WTC11 (cell line): ENCODE measurements around the gene THOP1. TPM values are rescaled to one million over a fixed set of nuclear protein-coding genes. Genes with fewer than 3 reads are reported as not detected.

Experiments
- AFF4 ChIP-seq: sonication (generic); formaldehyde crosslinking; IDR thresholded peaks from 2 replicates; pipeline ENCODE4 v1.8.1; 2023; ENCODE audit warnings: mild to moderate bottlenecking, missing genetic modification reagents, borderline replicate concordance
- AR ChIP-seq: fragments of 250-450 bp; sonication (Bioruptor Pico); IDR thresholded peaks from 2 replicates; pipeline ENCODE4 v1.9.0; 2021; ENCODE audit warnings: mild to moderate bottlenecking
- CBFB ChIP-seq: sonication (generic); formaldehyde crosslinking; IDR thresholded peaks from 2 replicates; pipeline ENCODE4 v1.8.1; 2022; ENCODE audit warnings: mild to moderate bottlenecking, low read depth, missing genetic modification reagents
- E2F1 ChIP-seq: sonication (generic); formaldehyde crosslinking; IDR thresholded peaks from 2 replicates; pipeline ENCODE4 v1.8.0; 2022; ENCODE audit warnings: mild to moderate bottlenecking, missing genetic modification reagents
- EMX1 ChIP-seq: fragments of 250-450 bp; sonication (Bioruptor Pico); IDR thresholded peaks from 2 replicates; pipeline ENCODE4 v1.8.0; 2021; ENCODE audit warnings: mild to moderate bottlenecking
- ESRRA ChIP-seq: sonication (generic); formaldehyde crosslinking; IDR thresholded peaks from 2 replicates; pipeline ENCODE4 v1.8.1; 2022; ENCODE audit warnings: mild to moderate bottlenecking, missing genetic modification reagents, borderline replicate concordance
- FOXJ3 ChIP-seq: sonication (generic); formaldehyde crosslinking; IDR thresholded peaks from 2 replicates; pipeline ENCODE4 v1.9.0; 2021; ENCODE audit warnings: missing genetic modification reagents, mild to moderate bottlenecking, borderline replicate concordance
- FOXK1 ChIP-seq: sonication (generic); formaldehyde crosslinking; IDR thresholded peaks from 2 replicates; pipeline ENCODE4 v1.8.0; 2022; ENCODE audit warnings: mild to moderate bottlenecking, moderate library complexity, missing genetic modification reagents
- HMGA2 ChIP-seq: fragments of 250-450 bp; sonication (Bioruptor Pico); IDR thresholded peaks from 2 replicates; pipeline ENCODE4 v1.4.0; 2021; ENCODE audit warnings: mild to moderate bottlenecking, moderate library complexity
- JAZF1 ChIP-seq: fragments of 250-450 bp; sonication (Bioruptor Pico); IDR thresholded peaks from 2 replicates; pipeline ENCODE4 v1.9.0; 2021; ENCODE audit warnings: moderate library complexity, mild to moderate bottlenecking, inconsistent platforms
- KAT7 ChIP-seq: sonication (generic); formaldehyde crosslinking; IDR thresholded peaks from 2 replicates; pipeline ENCODE4 v1.8.1; 2023; ENCODE audit warnings: missing genetic modification reagents, mild to moderate bottlenecking, borderline replicate concordance
- MYBL2 ChIP-seq: sonication (generic); formaldehyde crosslinking; IDR thresholded peaks from 2 replicates; pipeline ENCODE4 v1.8.1; 2023; ENCODE audit warnings: mild to moderate bottlenecking, moderate library complexity, missing genetic modification reagents
- NFE2L1 ChIP-seq: sonication (generic); formaldehyde crosslinking; IDR thresholded peaks from 2 replicates; pipeline ENCODE4 v1.8.1; 2023; ENCODE audit warnings: missing genetic modification reagents
- NR1H2 ChIP-seq: sonication (generic); formaldehyde crosslinking; IDR thresholded peaks from 2 replicates; pipeline ENCODE4 v1.9.0; 2021; ENCODE audit warnings: mild to moderate bottlenecking, moderate library complexity, missing genetic modification reagents
- NR2C2 ChIP-seq: sonication (generic); formaldehyde crosslinking; IDR thresholded peaks from 2 replicates; pipeline ENCODE4 v1.8.0; 2022; ENCODE audit warnings: mild to moderate bottlenecking, missing genetic modification reagents
- NR3C1 ChIP-seq: sonication (generic); formaldehyde crosslinking; conservative IDR thresholded peaks from 2 replicates; pipeline ENCODE4 v1.8.1; 2023; ENCODE audit warnings: low read depth, mild to moderate bottlenecking, missing genetic modification reagents
- OVOL2 ChIP-seq: fragments of 250-450 bp; sonication (Bioruptor Pico); IDR thresholded peaks from 2 replicates; pipeline ENCODE4 v1.9.0; 2021; ENCODE audit warnings: mild to moderate bottlenecking, borderline replicate concordance
- RELA ChIP-seq: sonication (generic); formaldehyde crosslinking; IDR thresholded peaks from 2 replicates; pipeline ENCODE4 v1.8.1; 2022; ENCODE audit warnings: missing genetic modification reagents, mild to moderate bottlenecking, borderline replicate concordance
- SMAD4 ChIP-seq: sonication (generic); formaldehyde crosslinking; IDR thresholded peaks from 2 replicates; pipeline ENCODE4 v1.8.0; 2022; ENCODE audit warnings: mild to moderate bottlenecking, missing genetic modification reagents
- ZBTB43 ChIP-seq: sonication (generic); formaldehyde crosslinking; IDR thresholded peaks from 2 replicates; pipeline ENCODE4 v1.8.1; 2023; ENCODE audit warnings: mild to moderate bottlenecking, missing genetic modification reagents
- ZNF121 ChIP-seq: sonication (generic); formaldehyde crosslinking; IDR thresholded peaks from 2 replicates; pipeline ENCODE4 v1.8.0; 2023; ENCODE audit warnings: missing genetic modification reagents
- ZNF232 ChIP-seq: sonication (generic); formaldehyde crosslinking; IDR thresholded peaks from 2 replicates; pipeline ENCODE4 v1.8.0; 2022; ENCODE audit warnings: mild to moderate bottlenecking, missing genetic modification reagents
- ZNF396 ChIP-seq: fragments of 250-450 bp; sonication (Bioruptor Pico); IDR thresholded peaks from 2 replicates; pipeline ENCODE4 v1.8.0; 2021; ENCODE audit warnings: mild to moderate bottlenecking, moderate library complexity, borderline replicate concordance
- ZNF423 ChIP-seq: fragments of 250-450 bp; sonication (Bioruptor Pico); IDR thresholded peaks from 2 replicates; pipeline ENCODE4 v2.1.2; 2022; ENCODE audit warnings: mild to moderate bottlenecking, moderate library complexity
- total RNA-seq: library from RNA; stranded (reverse); gene quantifications from 3 replicates; pipeline ENCODE4 v1.2.3, GENCODE V29; 2021
- TF ChIP-seq, protein P1 (sequence below): sonication (generic); formaldehyde crosslinking; IDR thresholded peaks from 2 replicates; pipeline ENCODE4 v1.8.1; 2023; ENCODE audit warnings: mild to moderate bottlenecking, missing genetic modification reagents
- TF ChIP-seq, protein P2 (sequence below): sonication (generic); formaldehyde crosslinking; IDR thresholded peaks from 2 replicates; pipeline ENCODE4 v1.8.0; 2023; ENCODE audit warnings: missing genetic modification reagents
- TF ChIP-seq, protein P3 (sequence below): fragments of 250-450 bp; sonication (Bioruptor Pico); IDR thresholded peaks from 2 replicates; pipeline ENCODE4 v1.8.0; 2021; ENCODE audit warnings: mild to moderate bottlenecking

THOP1 gene
- total RNA-seq, 1 experiment from 2014 or later = 181 TPM

GRCh38 chr19:2782936-2783780 is 2.1 kb upstream of the THOP1 start, which contains the start of gene SGTA (continued):
- TF ChIP-seq HMGA2 = no peak
- TF ChIP-seq ZNF396 = no peak
- TF ChIP-seq ZNF423 = peak; percentile 31; the same call in 1 of the 2 replicates
- TF ChIP-seq NR2C2 = peak; percentile 47; the same call in 1 of the 2 replicates
- peak; percentile 83; the same call in 1 of the 2 replicates for TF ChIP-seq MYBL2
- TF ChIP-seq ZBTB43 (CRISPR knock-in tag) = peak; percentile 70; the same call in 1 of the 2 replicates
- peak; percentile 87; the same call in 1 of the 2 replicates for TF ChIP-seq NFE2L1
- TF ChIP-seq, protein P1, sequence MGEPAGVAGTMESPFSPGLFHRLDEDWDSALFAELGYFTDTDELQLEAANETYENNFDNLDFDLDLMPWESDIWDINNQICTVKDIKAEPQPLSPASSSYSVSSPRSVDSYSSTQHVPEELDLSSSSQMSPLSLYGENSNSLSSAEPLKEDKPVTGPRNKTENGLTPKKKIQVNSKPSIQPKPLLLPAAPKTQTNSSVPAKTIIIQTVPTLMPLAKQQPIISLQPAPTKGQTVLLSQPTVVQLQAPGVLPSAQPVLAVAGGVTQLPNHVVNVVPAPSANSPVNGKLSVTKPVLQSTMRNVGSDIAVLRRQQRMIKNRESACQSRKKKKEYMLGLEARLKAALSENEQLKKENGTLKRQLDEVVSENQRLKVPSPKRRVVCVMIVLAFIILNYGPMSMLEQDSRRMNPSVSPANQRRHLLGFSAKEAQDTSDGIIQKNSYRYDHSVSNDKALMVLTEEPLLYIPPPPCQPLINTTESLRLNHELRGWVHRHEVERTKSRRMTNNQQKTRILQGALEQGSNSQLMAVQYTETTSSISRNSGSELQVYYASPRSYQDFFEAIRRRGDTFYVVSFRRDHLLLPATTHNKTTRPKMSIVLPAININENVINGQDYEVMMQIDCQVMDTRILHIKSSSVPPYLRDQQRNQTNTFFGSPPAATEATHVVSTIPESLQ (CRISPR knock-in tag) = no peak
- no peak for TF ChIP-seq AR (CRISPR knock-in tag)
- TF ChIP-seq SMAD4 = peak; percentile 78
- TF ChIP-seq AFF4 (CRISPR knock-in tag) = no peak
- TF ChIP-seq CBFB = no peak
- peak; percentile 68 for TF ChIP-seq ESRRA (CRISPR knock-in tag)
- no peak for TF ChIP-seq RELA (CRISPR knock-in tag)
- TF ChIP-seq OVOL2 (CRISPR knock-in tag) = no peak
- TF ChIP-seq ZNF121 = no peak
- no peak for TF ChIP-seq FOXJ3 (CRISPR knock-in tag)
- TF ChIP-seq, protein P2, sequence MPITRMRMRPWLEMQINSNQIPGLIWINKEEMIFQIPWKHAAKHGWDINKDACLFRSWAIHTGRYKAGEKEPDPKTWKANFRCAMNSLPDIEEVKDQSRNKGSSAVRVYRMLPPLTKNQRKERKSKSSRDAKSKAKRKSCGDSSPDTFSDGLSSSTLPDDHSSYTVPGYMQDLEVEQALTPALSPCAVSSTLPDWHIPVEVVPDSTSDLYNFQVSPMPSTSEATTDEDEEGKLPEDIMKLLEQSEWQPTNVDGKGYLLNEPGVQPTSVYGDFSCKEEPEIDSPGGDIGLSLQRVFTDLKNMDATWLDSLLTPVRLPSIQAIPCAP = peak; percentile 85; the same call in 1 of the 2 replicates
- no peak for TF ChIP-seq E2F1 (CRISPR knock-in tag)
- TF ChIP-seq, protein P3, sequence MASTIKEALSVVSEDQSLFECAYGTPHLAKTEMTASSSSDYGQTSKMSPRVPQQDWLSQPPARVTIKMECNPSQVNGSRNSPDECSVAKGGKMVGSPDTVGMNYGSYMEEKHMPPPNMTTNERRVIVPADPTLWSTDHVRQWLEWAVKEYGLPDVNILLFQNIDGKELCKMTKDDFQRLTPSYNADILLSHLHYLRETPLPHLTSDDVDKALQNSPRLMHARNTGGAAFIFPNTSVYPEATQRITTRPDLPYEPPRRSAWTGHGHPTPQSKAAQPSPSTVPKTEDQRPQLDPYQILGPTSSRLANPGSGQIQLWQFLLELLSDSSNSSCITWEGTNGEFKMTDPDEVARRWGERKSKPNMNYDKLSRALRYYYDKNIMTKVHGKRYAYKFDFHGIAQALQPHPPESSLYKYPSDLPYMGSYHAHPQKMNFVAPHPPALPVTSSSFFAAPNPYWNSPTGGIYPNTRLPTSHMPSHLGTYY (CRISPR knock-in tag) = no peak
- peak; percentile 94 for TF ChIP-seq FOXK1 (CRISPR knock-in tag)
- no peak for TF ChIP-seq NR1H2
- no peak for TF ChIP-seq NR3C1
- no peak for TF ChIP-seq EMX1
- TF ChIP-seq KAT7 (CRISPR knock-in tag) = no peak
- TF ChIP-seq ZNF232 = peak; percentile 91; the same call in 1 of the 2 replicates
- TF ChIP-seq JAZF1 (CRISPR knock-in tag) = no peak
